CD4-positive, alpha-beta T cell treated with Interleukin-1 beta for 1 hour (primary cell): ENCODE data around the gene PTPRD.

Experiments used
- DNase-seq, 2 donors: peaks; one replicate each; pipeline ENCODE4 v3.0.0-alpha.2; 2020 to 2022

The PTPRD gene

DNA sequence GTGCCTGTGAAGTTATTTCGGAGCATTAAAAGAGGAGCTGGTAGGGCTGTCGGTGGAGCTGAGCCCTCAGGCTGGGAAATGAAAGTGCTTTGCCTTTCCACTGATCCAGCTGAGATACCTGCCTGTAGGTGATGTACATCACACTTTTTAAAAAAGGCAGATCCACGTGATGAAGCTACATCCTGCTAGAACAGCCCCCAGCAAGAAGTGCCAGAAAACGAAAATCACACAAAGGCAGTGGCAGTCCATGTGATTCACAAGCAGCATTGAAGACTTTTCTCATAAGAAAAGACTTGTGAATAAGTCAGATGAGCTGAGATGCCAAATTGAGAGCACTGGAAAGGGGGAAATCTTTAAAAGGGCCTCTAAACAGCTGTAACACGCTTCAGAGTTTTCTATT, 765.1 kb downstream of the PTPRD start:
- DNase-seq: no peak

DNA sequence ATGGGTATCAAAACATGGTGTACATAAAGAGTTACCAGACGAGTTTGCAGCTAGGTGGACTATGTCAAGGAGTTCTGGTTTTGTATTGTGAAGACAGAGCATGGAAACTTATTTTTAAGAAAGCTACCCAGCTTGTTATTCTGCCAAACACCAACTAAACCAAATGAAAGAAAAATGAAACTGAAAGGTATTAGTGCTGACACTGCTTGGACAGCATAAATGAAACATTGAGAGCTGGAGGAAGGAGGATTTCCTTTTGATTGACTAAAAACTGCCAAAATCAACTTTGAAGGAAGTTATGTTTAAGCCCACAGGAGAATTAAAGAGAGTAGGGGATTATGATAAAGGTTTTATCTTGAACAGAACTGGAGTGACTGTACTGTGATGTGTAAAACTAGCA, 766.2 kb downstream of the PTPRD start:
- DNase-seq: no peak

- DNase-seq: no peak
Measured at GRCh38 chr9:9820436-9820835, 792.4 kb downstream of the PTPRD start.

DNA sequence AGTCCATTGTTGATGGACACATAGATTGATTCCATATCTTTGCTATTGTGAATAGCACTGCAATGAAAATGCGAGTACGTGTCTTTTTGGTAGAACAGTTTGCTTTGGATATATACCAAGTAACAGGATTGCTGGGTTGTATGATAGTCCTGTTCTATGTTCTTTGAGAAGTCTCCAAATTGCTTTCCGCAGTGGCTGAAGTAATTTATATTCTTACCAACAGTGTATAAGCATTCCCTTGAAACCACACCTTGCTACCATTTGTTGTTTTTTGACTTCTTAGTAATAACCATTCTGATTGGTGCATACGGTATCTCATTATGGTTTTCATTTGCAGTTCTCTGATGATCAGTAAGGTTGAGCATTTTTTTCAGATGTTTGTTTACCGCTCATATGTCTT, 792.9 kb downstream of the PTPRD start:
- DNase-seq: no peak

DNA sequence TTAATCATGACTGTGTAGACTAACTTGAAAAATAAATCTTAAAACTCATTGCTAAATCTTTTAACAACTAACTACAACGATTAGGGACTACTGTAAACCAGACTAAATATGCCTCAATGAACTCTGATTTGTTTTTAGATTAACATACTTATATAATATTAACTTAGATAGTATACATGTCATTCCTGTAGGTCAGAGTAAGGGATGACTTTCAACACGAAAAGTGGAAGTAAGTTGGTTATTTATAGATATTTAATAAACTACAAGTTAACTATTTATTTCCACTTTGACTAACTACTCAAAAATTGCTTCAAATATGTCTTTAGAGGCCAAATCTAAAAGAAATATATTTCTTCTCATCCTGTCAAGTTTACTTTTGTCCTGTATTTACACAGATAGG, 795.6 kb downstream of the PTPRD start:
- no peak for DNase-seq

DNA sequence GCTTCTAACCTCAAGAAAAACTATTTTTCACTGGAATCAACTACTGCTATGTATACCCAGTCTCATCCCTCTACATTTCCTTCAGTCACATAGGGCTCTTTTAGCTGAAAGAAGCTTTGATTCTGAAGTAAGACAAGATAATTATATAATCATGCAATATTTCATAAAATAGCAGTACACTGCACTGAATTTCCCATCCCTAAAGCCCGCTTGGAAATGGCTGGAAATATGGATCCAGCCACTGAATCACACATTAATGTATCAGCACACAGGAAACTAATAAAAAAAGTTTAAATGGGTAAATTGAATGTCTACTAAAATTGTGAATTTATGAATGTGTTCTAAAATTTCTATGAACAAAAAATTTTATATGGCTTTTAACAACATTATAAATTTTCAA, 808.7 kb downstream of the PTPRD start:
- no peak for DNase-seq

DNA sequence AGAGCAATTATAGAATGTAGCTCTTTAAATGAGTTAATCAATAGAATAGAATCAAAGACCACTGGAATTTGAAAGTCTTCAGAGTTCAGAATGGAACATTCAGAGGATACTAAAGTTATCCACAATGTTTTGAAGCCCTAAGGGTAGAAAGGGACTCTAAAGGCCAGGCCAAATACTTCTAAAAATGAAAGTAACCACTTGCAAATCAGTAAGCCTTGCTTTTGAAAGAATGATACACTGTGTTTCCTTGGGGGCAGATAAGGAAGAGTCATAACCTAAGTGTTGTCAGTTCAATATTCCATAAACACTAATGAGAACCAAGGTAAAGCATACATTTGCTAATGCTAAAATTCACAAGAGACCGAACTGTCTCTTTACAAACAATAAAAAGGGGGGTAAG, 813.5 kb downstream of the PTPRD start:
- DNase-seq: no peak

DNA sequence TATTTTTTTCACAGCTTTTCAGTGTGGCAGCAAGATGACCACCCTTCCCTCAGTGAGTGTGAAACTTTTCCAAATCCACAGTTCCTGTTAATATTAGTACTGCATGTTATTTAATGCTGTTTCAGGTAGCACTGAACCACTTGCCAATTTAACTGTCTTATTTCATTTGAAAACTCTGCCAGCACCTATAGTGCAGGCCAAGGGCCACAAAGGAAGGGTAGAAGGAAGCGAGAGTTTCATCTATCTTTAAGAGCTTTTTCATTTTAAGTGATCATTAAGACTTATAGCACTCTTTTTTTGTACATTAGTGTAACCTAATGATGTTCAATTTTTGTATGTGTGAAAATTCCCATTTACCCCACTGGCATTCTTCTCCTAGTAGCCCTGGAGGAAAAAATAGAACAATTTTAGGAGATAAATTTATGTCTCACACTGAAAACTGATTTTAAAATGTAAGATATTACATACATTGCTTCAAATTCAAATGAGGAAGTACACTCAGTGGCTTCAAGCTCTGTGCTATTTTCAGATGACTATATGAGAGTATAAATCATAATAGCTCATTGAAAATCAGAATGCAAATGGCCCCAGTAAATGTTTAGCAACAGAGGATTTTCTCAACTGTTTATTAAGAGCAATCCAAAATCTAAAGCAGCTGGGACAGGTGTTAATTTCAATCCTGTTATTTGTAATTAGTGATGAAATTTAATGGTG, 820.5 kb downstream of the PTPRD start:
- no peak for DNase-seq

GRCh38 chr9:9791611-9792010, 821.2 kb downstream of the PTPRD start:
- no peak for DNase-seq

DNA sequence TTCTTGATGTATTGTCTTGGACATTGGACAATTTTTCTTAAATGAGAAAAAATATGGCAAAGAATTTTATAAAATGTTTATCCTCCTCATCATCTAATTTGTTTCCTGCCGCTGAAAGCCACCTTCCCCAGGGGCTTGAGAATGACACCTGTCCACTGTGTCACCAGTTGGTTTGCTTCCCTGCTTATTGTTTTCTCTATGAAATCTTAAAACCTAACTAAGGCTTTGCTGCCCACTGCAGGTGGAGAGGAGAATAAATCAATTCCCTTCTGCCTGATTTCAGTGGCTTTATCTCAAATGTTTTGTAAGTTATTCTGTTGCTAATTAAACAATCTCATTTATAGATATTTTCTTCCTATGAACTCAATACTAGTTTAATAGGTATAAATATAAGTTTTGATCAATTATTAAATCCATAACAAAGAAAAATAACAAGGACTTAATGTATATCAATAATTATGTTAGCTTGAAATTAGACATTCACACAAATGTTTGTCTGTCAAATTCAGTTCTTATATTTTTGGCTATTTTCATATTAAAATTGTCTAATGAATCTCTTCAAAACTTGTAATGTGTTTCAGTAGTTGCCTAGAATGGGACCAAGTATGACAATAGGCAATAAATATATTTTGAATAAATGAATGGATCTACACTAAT, 822.5 kb downstream of the PTPRD start:
- DNase-seq: no peak

DNA sequence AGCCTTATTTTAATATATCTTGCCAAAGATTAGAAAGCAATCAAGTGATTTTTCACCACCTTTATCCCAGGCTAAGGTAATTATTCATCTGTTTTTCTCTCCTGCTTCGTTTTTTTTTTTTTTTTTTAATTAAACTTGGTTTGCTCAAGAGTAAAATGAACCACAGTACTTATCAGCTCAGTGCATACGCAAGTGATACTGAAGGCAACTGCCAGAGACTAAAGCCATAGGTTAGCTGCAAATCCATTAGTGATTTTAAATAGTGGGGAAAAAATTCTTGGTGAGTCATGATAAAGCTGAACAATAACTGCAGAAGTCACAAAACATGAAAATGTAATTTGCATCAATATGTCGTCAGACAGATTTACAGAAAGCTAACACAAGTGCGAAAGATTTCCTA, 829.1 kb downstream of the PTPRD start:
- DNase-seq: no peak

- no peak for DNase-seq
Measured at GRCh38 chr9:9783211-9783610, 829.6 kb downstream of the PTPRD start.

GRCh38 chr9:9778293-9778692, 834.5 kb downstream of the PTPRD start:
- DNase-seq: no peak

DNA sequence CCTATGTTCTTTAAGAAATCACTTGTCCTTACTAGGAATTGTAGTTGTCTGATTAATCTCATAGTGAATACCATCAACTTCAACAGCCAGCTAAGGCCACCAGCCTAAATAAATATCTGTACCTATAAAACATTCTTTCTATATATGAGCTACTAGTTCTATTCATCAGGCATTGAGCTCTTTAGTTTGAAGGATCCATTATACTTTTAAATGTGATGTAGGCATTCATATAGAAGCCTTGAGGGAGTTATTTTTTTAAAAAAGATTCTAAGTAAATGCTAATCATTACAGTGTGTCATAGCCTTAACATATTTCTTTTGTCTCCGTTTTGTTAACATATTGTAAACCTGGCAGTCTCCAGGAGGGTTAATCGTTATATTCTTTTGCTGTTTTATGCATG, 838.3 kb downstream of the PTPRD start:
- DNase-seq: no peak

GRCh38 chr9:9771314-9771713, 841.5 kb downstream of the PTPRD start:
- no peak for DNase-seq

DNA sequence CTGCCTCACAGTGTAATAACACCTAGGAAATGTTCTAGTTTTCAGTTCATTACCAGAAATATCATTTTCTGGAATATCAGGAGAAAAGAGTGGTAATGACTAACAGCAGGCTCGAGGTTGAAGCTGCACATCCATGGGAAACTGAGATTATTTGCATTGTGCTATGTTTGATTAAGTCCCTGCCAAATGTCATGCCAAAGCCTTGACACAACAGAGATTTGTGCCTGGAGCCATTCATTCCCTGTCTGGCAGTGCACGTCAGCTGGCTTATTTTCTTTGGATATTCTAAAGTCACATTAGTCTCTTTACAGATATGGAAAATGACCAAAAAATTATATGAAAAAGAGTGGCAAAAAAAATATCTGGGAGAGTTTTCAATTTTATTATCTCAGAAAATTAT, 848.0 kb downstream of the PTPRD start:
- no peak for DNase-seq

GRCh38 chr9:9754186-9754585, 858.6 kb downstream of the PTPRD start:
- DNase-seq: no peak

- no peak for DNase-seq
Measured at GRCh38 chr9:9753266-9753665, 859.5 kb downstream of the PTPRD start.

- DNase-seq: no peak
Measured at GRCh38 chr9:9752722-9753121, 860.1 kb downstream of the PTPRD start.

- DNase-seq: no peak
Measured at GRCh38 chr9:9751996-9752395, 860.8 kb downstream of the PTPRD start.

GRCh38 chr9:9750719-9751118, 862.1 kb downstream of the PTPRD start:
- DNase-seq: no peak

DNA sequence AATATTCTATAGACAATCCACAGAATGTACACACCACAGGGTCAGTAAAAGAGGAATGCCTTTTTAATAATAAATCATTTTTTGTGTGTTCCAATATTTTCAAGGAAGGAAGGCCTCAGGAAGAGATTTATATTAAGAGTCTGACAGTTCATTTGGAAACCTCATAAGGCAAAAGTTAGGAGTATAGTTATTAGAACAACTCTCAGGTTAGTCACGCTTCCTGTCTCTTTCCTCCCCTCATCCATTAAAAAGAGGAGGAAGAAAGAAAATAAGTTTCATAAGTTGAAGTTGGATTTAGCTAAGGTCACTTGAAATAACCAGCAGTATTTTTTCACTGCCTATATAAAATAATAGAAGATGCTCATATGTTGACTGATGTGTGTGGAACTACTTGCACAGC, 863.2 kb downstream of the PTPRD start:
- DNase-seq: no peak

DNA sequence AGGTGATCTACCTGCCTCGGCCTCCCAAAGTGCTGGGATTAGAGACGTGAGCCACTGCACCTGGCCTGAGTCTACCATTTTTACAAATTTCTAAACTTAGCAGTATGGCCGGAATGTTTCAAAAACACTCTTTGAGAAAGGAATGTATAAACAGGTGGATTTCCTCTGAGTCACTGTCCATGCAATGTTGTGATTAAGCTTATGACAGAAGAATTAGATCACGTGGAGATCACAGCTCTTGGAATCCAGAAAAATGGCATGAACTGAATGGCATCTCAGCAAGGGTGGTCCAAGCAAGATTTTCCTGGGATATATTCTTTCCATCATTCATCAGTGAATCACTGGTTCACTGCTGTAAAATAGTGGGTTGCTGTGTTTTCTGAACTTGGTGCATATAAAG, 865.0 kb downstream of the PTPRD start:
- no peak for DNase-seq

- DNase-seq: no peak
Measured at GRCh38 chr9:9746826-9747225, 866.0 kb downstream of the PTPRD start.

GRCh38 chr9:9743822-9744221, 869.0 kb downstream of the PTPRD start:
- DNase-seq: no peak
